HG03565 (cell line): ENCODE results near the gene UST.

Experiments
- ATAC-seq: cut with Tn5 transposase; IDR thresholded peaks from one replicate; pipeline ENCODE4 v1.9.1; 2021; ENCODE audit warnings: mild to moderate bottlenecking, moderate library complexity; ENCODE audit not compliant: unreplicated experiment

Gene UST

GRCh38 chr6:148795563-148795962 is 48.7 kb downstream of the UST start:
- no peak for ATAC-seq

DNA sequence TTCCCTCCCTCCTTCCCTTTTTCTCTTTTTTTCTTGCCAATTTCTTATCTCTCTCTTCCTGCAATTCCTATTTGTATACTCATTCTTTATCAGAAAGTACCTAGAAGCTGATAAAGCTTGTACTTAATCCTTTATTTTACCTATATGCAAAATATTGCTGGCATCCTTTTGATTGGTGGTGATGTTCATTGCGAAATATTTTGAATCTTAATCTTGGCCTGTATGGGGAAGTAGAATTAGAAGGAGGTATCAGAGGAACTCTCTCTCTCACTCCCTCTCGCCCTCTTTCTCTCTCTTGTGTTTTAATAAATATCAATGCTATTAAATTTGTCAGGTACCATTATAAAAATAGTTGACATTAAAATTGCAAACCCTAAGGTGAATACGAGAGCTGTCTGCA is 52.8 kb downstream of the UST start:
- ATAC-seq = no peak

GRCh38 chr6:148800536-148800935 is 53.7 kb downstream of the UST start:
- no peak for ATAC-seq

- no peak for ATAC-seq
Observed at GRCh38 chr6:148803979-148804378, 57.1 kb downstream of the UST start.

GRCh38 chr6:148805777-148806176 is 58.9 kb downstream of the UST start:
- no peak for ATAC-seq

GRCh38 chr6:148807784-148808183 is 61.0 kb downstream of the UST start:
- ATAC-seq = no peak

GRCh38 chr6:148808786-148809304 is 62.0 kb downstream of the UST start:
- no peak for ATAC-seq

DNA sequence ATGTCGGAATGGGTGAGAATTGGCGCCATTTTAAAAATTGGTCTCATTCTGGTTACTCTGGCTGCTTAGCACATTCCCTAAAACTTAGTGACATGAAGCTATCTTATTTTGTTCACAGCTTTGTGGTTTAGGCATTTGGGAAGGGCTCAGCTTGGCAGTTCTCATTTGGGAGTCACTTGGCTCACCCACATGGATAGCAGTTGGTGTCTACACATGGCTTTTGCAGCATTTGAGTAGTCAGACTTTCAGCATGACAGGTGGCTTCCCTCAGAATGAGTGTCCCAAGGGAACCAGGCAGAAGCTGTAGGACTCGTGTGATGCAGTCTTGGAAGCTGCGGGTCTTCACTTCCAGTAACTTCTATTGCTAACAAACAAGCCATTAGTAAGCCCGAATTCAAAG is 64.6 kb downstream of the UST start:
- no peak for ATAC-seq

DNA sequence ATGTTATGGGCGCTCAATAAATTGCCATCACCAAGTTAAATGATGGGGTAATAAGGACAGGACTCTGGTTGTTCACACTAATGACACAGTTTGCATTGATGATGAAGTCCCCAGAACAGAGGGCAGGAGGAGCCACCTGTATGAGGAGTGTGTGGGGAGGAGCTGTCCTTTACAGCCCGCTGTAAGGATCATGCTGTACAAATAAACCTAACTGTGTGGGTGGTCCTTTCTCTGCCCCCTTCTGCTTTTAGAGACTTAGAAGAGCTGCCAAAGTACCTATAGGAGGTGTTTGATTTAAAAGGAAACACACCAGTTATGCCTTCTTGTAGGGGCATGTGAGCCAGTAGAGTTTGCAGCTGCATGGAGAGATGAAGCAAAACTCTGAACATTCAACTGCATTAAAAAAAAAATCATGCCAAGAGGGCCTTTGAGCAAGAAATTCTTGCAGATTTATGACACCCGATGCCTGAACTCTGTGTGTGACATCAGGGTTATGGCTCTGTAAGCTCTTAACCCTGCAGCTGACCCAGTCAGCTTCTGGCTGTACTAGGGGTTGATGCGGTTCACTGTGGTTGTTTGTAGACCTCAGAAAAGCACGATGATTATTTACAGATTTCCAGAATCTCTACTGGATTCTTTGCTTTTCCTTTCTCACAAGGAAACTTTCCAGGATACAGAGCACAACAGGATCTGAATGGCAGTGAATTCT is 67.4 kb downstream of the UST start:
- no peak for ATAC-seq

- no peak for ATAC-seq
Observed at GRCh38 chr6:148814869-148815268, 68.0 kb downstream of the UST start.

GRCh38 chr6:148816117-148816516 is 69.3 kb downstream of the UST start:
- no peak for ATAC-seq

- no peak for ATAC-seq
Observed at GRCh38 chr6:148817689-148818088, 70.9 kb downstream of the UST start.

DNA sequence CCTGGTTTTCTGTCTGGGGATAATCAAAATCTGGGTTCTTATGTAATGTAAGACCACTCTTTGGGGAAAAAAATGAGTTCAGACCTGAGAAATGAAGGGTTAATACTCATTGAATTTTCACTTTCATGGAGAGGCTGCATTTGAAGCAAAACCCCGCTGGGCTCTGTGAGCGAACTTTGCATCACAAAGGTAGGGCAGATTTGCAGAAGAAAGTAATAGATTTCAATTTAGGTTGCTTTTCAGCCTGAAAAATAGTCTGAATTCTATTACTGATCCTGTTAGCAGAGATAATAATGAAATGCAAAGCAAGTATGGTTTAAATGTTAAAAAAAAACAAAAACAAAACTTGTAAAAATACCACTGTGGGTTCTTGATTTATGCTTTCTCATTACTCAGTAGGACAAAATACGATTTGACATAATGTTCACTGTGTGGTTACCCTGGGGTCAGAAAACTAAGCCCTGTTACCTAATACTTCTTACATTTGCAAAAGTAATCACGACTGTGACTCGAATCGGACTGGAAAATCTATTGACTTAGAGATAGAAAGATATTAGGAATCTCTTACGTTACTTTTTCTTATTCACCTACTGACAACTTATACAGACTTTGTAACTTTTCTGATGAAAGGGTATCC is 72.2 kb downstream of the UST start:
- no peak for ATAC-seq

GRCh38 chr6:148819852-148820251 is 73.0 kb downstream of the UST start:
- ATAC-seq = no peak

- no peak for ATAC-seq
Observed at GRCh38 chr6:148822819-148823218, 76.0 kb downstream of the UST start.

DNA sequence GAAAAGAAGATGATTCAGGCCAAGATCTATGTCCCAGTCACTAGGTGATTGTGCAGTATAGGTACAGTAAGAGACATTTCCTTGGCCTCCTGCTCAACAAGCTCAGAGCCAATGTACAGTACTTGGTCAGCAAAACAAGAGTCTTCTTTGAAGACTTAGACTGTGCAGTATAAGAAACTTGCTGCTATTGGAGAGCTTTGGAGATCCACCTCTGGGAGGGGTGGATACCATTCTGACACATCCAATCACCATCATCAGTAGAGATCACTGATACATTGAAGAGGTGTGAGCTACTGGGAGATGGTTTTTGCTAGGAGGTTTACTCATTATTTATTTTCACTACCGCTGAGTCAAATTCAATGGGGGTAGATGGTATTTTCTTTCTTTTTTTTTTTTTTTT is 77.5 kb downstream of the UST start:
- no peak for ATAC-seq

GRCh38 chr6:148824960-148825359 is 78.1 kb downstream of the UST start:
- no peak for ATAC-seq

GRCh38 chr6:148825492-148825891 is 78.7 kb downstream of the UST start:
- ATAC-seq = no peak

DNA sequence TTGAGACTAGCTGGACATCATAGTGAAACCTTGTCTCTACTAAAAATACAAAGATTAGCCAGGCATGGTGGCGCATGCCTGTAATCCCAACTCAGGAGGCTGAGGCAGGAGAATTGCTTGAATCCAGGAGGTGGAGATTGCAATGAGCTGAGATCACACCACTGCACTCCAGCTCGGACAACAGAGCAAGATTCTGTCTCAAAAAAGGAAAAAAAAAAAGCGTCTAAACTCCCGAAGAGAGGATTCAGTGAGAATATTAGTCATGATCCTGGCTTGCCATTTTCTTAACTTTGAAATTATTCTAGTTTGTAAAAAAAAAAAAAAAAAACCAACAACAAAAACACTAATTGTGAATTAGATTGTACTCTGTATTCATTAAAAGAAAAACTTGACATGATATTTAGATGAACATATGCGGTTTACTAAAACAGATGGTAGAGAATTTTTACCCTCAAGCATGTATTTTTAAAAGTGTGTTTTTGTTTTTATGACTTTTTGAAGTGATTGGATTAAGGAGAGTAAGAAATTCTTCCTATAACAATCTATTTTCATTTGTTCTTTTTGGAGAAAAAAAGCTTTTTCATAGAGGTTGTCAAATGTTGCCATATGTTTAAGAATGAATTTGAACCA is 80.7 kb downstream of the UST start:
- ATAC-seq = no peak

- no peak for ATAC-seq
Observed at GRCh38 chr6:148828047-148828446, 81.2 kb downstream of the UST start.

- ATAC-seq = no peak
Observed at GRCh38 chr6:148829415-148830101, 82.7 kb downstream of the UST start.

DNA sequence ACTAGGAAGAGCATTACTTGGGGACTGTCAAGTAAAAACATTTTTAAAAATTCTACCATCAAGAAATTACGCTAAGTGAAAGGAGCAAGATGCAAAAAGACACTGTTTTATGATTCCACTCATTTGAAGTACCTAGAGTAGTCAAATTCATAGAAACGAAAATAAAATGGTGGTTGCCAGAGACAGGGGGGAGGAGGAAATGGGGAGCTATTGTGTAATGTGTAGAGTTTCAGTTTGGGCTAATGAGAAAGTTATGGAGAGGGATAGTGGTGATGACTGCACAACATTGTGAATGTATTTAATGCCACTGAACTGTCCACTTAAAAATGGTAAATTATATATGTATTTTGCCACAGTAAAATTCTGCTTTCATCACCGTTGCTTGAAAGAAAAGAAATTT is 83.8 kb downstream of the UST start:
- no peak for ATAC-seq
